IMR-90 (cell line): Measurements from ENCODE around the gene HTRA2. TPM values are rescaled to one million over a fixed set of nuclear protein-coding genes. Genes with fewer than 3 reads are reported as not detected.

Source experiments
- ATAC-seq: fragments of 200-7000 bp; cut with Tn5 transposase; 2 replicates; pipeline ENCODE4 v1.9.1; 2020; ENCODE audit warnings: low read depth, mild to moderate bottlenecking, moderate library complexity
- BruUV-seq: library from RNA; stranded (reverse); fragments of 400-500 nt; replicated peaks from 2 replicates; lab custom pipeline; 2021; lab: Mats Ljungman, UMichigan
- CTCF ChIA-PET: fragments of 300-600 bp; formaldehyde crosslinking; extraction: SDS; loops from one replicate; lab custom pipeline; 2021; ENCODE audit warnings: antibody characterized with exemption; lab: Yijun Ruan, JAX
- POLR2A ChIA-PET: fragments of 300-600 bp; sonication (Branson Sonifier 250); formaldehyde crosslinking; loops from one replicate; lab custom pipeline; 2022; ENCODE audit warnings: antibody characterized with exemption; ENCODE audit not compliant: unreplicated experiment; lab: Charles Lee
- DNase-seq: peaks from one replicate; pipeline ENCODE4 v3.0.0; 2013
- H2AFZ ChIP-seq: replicated peaks from 2 replicates; pipeline ENCODE3; 2013; ENCODE audit warnings: low read length, mild to moderate bottlenecking; ENCODE audit not compliant: poor library complexity
- H2AK5ac ChIP-seq: 2 replicates; pipeline ENCODE4 v1.6.1; 2013; ENCODE audit warnings: low read depth, low read length, inconsistent platforms
- H2AK9ac ChIP-seq: replicated peaks from 2 replicates; pipeline ENCODE3; 2013; ENCODE audit warnings: mild to moderate bottlenecking, low read depth, low read length, moderate library complexity; ENCODE audit not compliant: poor library complexity
- H2BK120ac ChIP-seq: 2 replicates; pipeline ENCODE4 v1.6.1; 2013; ENCODE audit warnings: low read depth, low read length, inconsistent platforms
- H2BK15ac ChIP-seq: 3 replicates; pipeline ENCODE4 v1.6.1; 2013; ENCODE audit warnings: low read depth, low read length, inconsistent platforms
- H2BK20ac ChIP-seq: 2 replicates; pipeline ENCODE4 v1.6.1; 2013; ENCODE audit warnings: low read depth, mild to moderate bottlenecking, inconsistent platforms, low read length, moderate library complexity
- H2BK5ac ChIP-seq: 2 replicates; pipeline ENCODE4 v1.6.1; 2013; ENCODE audit warnings: mild to moderate bottlenecking, low read depth, low read length, inconsistent platforms; ENCODE audit not compliant: poor library complexity, severe bottlenecking
- H3K14ac ChIP-seq: replicated peaks from 2 replicates; pipeline ENCODE4 v1.6.1; 2013; ENCODE audit warnings: low read depth, low read length, inconsistent platforms
- H3K18ac ChIP-seq: 2 replicates; pipeline ENCODE4 v1.6.1; 2013; ENCODE audit warnings: low read depth, low read length, control low read depth
- H3K23ac ChIP-seq: 2 replicates; pipeline ENCODE4 v1.6.1; 2013; ENCODE audit warnings: low read depth, low read length, inconsistent platforms
- H3K27ac ChIP-seq: 2 replicates; pipeline ENCODE4 v1.5.1; 2013; ENCODE audit warnings: mild to moderate bottlenecking, control low read depth, low read length; ENCODE audit not compliant: insufficient read depth
- H3K27me3 ChIP-seq: 2 replicates; pipeline ENCODE4 v1.6.1; 2013; ENCODE audit warnings: low read length; ENCODE audit not compliant: control insufficient read depth, insufficient read depth
- H3K36me3 ChIP-seq: 2 replicates; pipeline ENCODE4 v1.6.1; 2013; ENCODE audit warnings: low read length, mixed read lengths; ENCODE audit not compliant: control insufficient read depth, insufficient read depth
- H3K4ac ChIP-seq: 2 replicates; pipeline ENCODE4 v1.6.1; 2013; ENCODE audit warnings: low read depth, low read length, inconsistent platforms
- H3K4me1 ChIP-seq: 2 replicates; pipeline ENCODE4 v1.6.1; 2013; ENCODE audit warnings: low read length, mixed read lengths; ENCODE audit not compliant: control insufficient read depth, insufficient read depth
- H3K4me2 ChIP-seq: 2 replicates; pipeline ENCODE4 v1.6.1; 2013; ENCODE audit warnings: low read depth, mild to moderate bottlenecking, control low read depth, low read length, moderate library complexity
- H3K4me3 ChIP-seq: 2 replicates; pipeline ENCODE4 v1.5.1; 2013; ENCODE audit warnings: low read depth, mild to moderate bottlenecking, control low read depth, low read length, moderate library complexity; ENCODE audit not compliant: insufficient read depth
- H3K56ac ChIP-seq: 2 replicates; pipeline ENCODE4 v1.6.1; 2013; ENCODE audit warnings: low read length, inconsistent platforms; ENCODE audit not compliant: insufficient read depth; ENCODE audit errors: extremely low read depth
- H3K79me1 ChIP-seq, 2 experiments: 2 replicates each; pipeline ENCODE4 v1.6.1; 2013; ENCODE audit warnings: low read length in 2 of 2, inconsistent platforms in 1 of 2, low read depth in 1 of 2
- H3K9ac ChIP-seq: 2 replicates; pipeline ENCODE4 v1.6.1; 2013; ENCODE audit warnings: low read depth, low read length, control low read depth
- H3K9me1 ChIP-seq: 2 replicates; pipeline ENCODE4 v1.6.1; 2013; ENCODE audit warnings: low read length, inconsistent platforms; ENCODE audit not compliant: insufficient read depth
- H3K9me3 ChIP-seq: 2 replicates; pipeline ENCODE4 v1.6.1; 2013; ENCODE audit warnings: low read length; ENCODE audit not compliant: control insufficient read depth, insufficient read depth
- H4K20me1 ChIP-seq: 2 replicates; pipeline ENCODE4 v1.6.1; 2013; ENCODE audit warnings: low read length, inconsistent platforms; ENCODE audit not compliant: insufficient read depth
- H4K5ac ChIP-seq: 2 replicates; pipeline ENCODE4 v1.6.1; 2013; ENCODE audit warnings: mild to moderate bottlenecking, low read depth, low read length, control low read depth
- H4K8ac ChIP-seq, 2 experiments: 2 replicates each; pipeline ENCODE4 v1.6.1; 2013; ENCODE audit warnings: low read depth in 2 of 2, low read length in 2 of 2, control low read depth in 1 of 2, inconsistent platforms in 1 of 2
- H4K91ac ChIP-seq: 2 replicates; pipeline ENCODE4 v1.6.1; 2013; ENCODE audit warnings: low read depth, low read length, inconsistent platforms; ENCODE audit not compliant: insufficient read depth
- BHLHE40 ChIP-seq: fragments of 150-350 bp; IDR thresholded peaks from 2 replicates; pipeline ENCODE4 v1.6.1; 2016; ENCODE audit warnings: mild to moderate bottlenecking, low read depth, low read length
- CEBPB ChIP-seq: IDR thresholded peaks from 2 replicates; pipeline ENCODE4 v1.6.1; 2012; ENCODE audit warnings: low read depth, low read length, improper control_type of control experiment
- ELK1 ChIP-seq: fragments of 150-350 bp; IDR thresholded peaks from 2 replicates; pipeline ENCODE4 v1.6.1; 2016; ENCODE audit warnings: low read depth, mild to moderate bottlenecking, low read length, moderate library complexity, borderline replicate concordance
- FOS ChIP-seq: fragments of 150-350 bp; IDR thresholded peaks from 2 replicates; pipeline ENCODE4 v1.6.1; 2016; ENCODE audit warnings: low read depth, low read length
- MAFK ChIP-seq: IDR thresholded peaks from 2 replicates; pipeline ENCODE4 v1.6.1; 2012; ENCODE audit warnings: low read depth, low read length, improper control_type of control experiment
- MAZ ChIP-seq: IDR thresholded peaks from 2 replicates; pipeline ENCODE4 v1.6.1; 2012; ENCODE audit warnings: low read depth, mild to moderate bottlenecking, low read length, improper control_type of control experiment, moderate library complexity, borderline replicate concordance
- MXI1 ChIP-seq: IDR thresholded peaks from 2 replicates; pipeline ENCODE4 v1.6.1; 2012; ENCODE audit warnings: low read depth, mild to moderate bottlenecking, low read length, moderate library complexity, borderline replicate concordance
- NFE2L2 ChIP-seq: fragments of 150-350 bp; IDR thresholded peaks from 2 replicates; pipeline ENCODE4 v1.6.1; 2016; ENCODE audit warnings: low read depth, mild to moderate bottlenecking, low read length
- POLR2A ChIP-seq: IDR thresholded peaks from 2 replicates; pipeline ENCODE4 v1.6.1; 2012; ENCODE audit warnings: mild to moderate bottlenecking, low read depth, low read length
- RAD21 ChIP-seq: IDR thresholded peaks from 2 replicates; pipeline ENCODE4 v1.6.1; 2012; ENCODE audit warnings: low read length, improper control_type of control experiment
- RCOR1 ChIP-seq: IDR thresholded peaks from 2 replicates; pipeline ENCODE4 v1.6.1; 2012; ENCODE audit warnings: mild to moderate bottlenecking, low read length, improper control_type of control experiment; ENCODE audit not compliant: insufficient replicate concordance
- RFX5 ChIP-seq: IDR thresholded peaks from 2 replicates; pipeline ENCODE4 v1.8.0; 2012; ENCODE audit warnings: low read depth, mild to moderate bottlenecking, low read length, moderate library complexity
- SMC3 ChIP-seq: fragments of 150-350 bp; IDR thresholded peaks from 2 replicates; pipeline ENCODE4 v1.6.1; 2016; ENCODE audit warnings: low read depth, mild to moderate bottlenecking, antibody characterized with exemption, low read length, moderate library complexity
- USF2 ChIP-seq: fragments of 150-350 bp; IDR thresholded peaks from 2 replicates; pipeline ENCODE4 v1.6.1; 2017; ENCODE audit warnings: mild to moderate bottlenecking, antibody characterized with exemption, low read length, low read depth
- WGBS, 2 experiments: methylation state at CpG; one replicate each; pipeline versions ENCODE4 v1.1.5 to v1.1.7; 2013; ENCODE audit warnings: missing lambda C conversion rate in 2 of 2; ENCODE audit not compliant: insufficient read length in 1 of 2; ENCODE audit errors: extremely low coverage in 2 of 2; 5-methylcytosine and 5-hydroxymethylcytosine counted together
- dilution Hi-C: fragments of 300-500 bp; cut with HindIII; formaldehyde crosslinking; loops from one replicate; pipeline ENCODE4 v1.14.3; 2018; ENCODE audit warnings: low sequenced_read_pairs; ENCODE audit not compliant: unreplicated experiment
- in situ Hi-C: fragments of 300-500 bp; cut with MboI; formaldehyde crosslinking; loops from 3 replicates; pipeline ENCODE4 v1.14.3; 2019; ENCODE audit warnings: low sequenced_read_pairs, inconsistent platforms, mixed read lengths
- intact Hi-C: fragments of 100-400 bp; cut with micrococcal nuclease; formaldehyde crosslinking; loops from 2 replicates; pipeline ENCODE4 v1.10.0; 2022
- polyA plus RNA-seq, 3 experiments: library from polyadenylated mRNA; depleted of rRNA; stranded (reverse); fragments of >200 nt; gene quantifications; 2 replicates each; pipeline ENCODE4 v1.2.3, GENCODE V29; 2012; ENCODE audit warnings: low replicate concordance in 1 of 3
- total RNA-seq: library from RNA; depleted of rRNA; stranded (reverse); fragments of >200 nt; gene quantifications from 2 replicates; pipeline ENCODE4 v1.2.3, GENCODE V29; 2012

HTRA2 gene
- total and polyA plus RNA-seq, 2 of the 4 experiments (the other 2 are of a cell fraction) = 23.6 to 28.1 TPM

- TF ChIP-seq MAFK = no peak
- no peak for TF ChIP-seq MXI1
- TF ChIP-seq MAZ = no peak
- no peak for TF ChIP-seq RFX5
- TF ChIP-seq SMC3 = no peak
- no peak for TF ChIP-seq RAD21
- no peak for TF ChIP-seq CEBPB
- no peak for TF ChIP-seq ELK1
- TF ChIP-seq RCOR1 = no peak
- no peak for TF ChIP-seq NFE2L2
- TF ChIP-seq BHLHE40 = no peak
- TF ChIP-seq USF2 = no peak
- TF ChIP-seq POLR2A = no peak
- TF ChIP-seq FOS = no peak
- Histone ChIP-seq H2BK5ac (no peak overlapping the region), H3K9ac (no peak overlapping the region), H2AK9ac (no peak overlapping the region), H3K9me3 (no peaks in the 10 kb centered on the region), H3K4ac (no peak overlapping the region), H3K79me1 (peaks cover 2 to 12% of the 10 kb centered on the region in 2 experiments; a peak in 2 of 4 replicates), H3K27me3 (no peaks in the 10 kb centered on the region), H2BK15ac (no peak overlapping the region), H3K18ac (no peak overlapping the region), H3K27ac (no peak overlapping the region), H3K9me1 (no peaks in the 10 kb centered on the region), H4K20me1 (no peaks in the 10 kb centered on the region), H3K23ac (no peak overlapping the region), H2BK20ac (no peak overlapping the region), H3K56ac (no peak overlapping the region), H3K4me1 (peaks cover 7% of the 10 kb centered on the region), H3K4me2 (no peak overlapping the region), H4K8ac (no peak overlapping the region), H3K36me3 (peaks cover 5% of the 10 kb centered on the region; the same call in 1 of the 2 replicates), H4K5ac (no peak overlapping the region), H2AFZ (no peak overlapping the region), H2AK5ac (no peak overlapping the region), H2BK120ac (no peak overlapping the region), H4K91ac (no peak overlapping the region), H3K14ac (no peak overlapping the region), H3K4me3 (no peak overlapping the region)
- WGBS, 2 experiments = 100% methylated on average over 2 of the region's 3 CpGs; no CpG with 5 or more reads in 1 of the 2 experiments
- ATAC-seq (no peak), DNase-seq (no peak)
- no TSS peak for BruUV-seq
- dilution Hi-C loops (no loop called here), intact Hi-C loops (no loop called here), in situ Hi-C loops (no loop called here)
- ChIA-PET CTCF (no interaction called here), POLR2A (no interaction called here)
Measured at GRCh38 chr2:74544634-74545033, 14.9 kb downstream of the HTRA2 start.
